Ovary (tissue), 9 donors: ENCODE results near the gene SNRPF. TPM values are rescaled to one million over a fixed set of nuclear protein-coding genes. Genes with fewer than 3 reads are reported as not detected.

Experiments used
- DNase-seq, 5 donors: peaks; one replicate each; pipeline ENCODE4 v3.0.0-alpha.2; 2019 to 2020
- H3K27ac ChIP-seq, 2 donors: fragments of 200-600 bp; one replicate each; pipeline versions ENCODE4 v1.5.1 to v1.8.0; 2019 to 2022
- H3K27me3 ChIP-seq: fragments of 200-600 bp; one replicate; pipeline ENCODE4 v1.8.0; 2022
- H3K36me3 ChIP-seq: fragments of 200-600 bp; sonication (generic); one replicate; pipeline ENCODE4 v1.5.1; 2019
- H3K4me1 ChIP-seq: one replicate; pipeline ENCODE4 v1.8.1; 2013; ENCODE audit warnings: mild to moderate bottlenecking, moderate library complexity; ENCODE audit not compliant: insufficient read depth
- H3K4me3 ChIP-seq: fragments of 200-600 bp; sonication (generic); one replicate; pipeline ENCODE4 v1.5.1; 2017
- H3K9me3 ChIP-seq, 2 donors: fragments of 200-600 bp in 1 of 2; sonication (generic) in 1 of 2; one replicate each; pipeline versions ENCODE4 v1.5.1 to v1.8.1; 2013 to 2019; ENCODE audit warnings: mild to moderate bottlenecking in 1 of 2, moderate library complexity in 1 of 2
- CTCF ChIP-seq, 3 donors: fragments of 450-650 bp in 2 of 3; fragments of 200-600 bp in 1 of 3; IDR thresholded peaks; one replicate each; pipeline versions ENCODE4 v1.5.1 to v1.8.0; 2016 to 2022; ENCODE audit warnings: antibody characterized with exemption in 3 of 3, mild to moderate bottlenecking in 1 of 3
- EP300 ChIP-seq: sonication (generic); formaldehyde crosslinking; IDR thresholded peaks from one replicate; pipeline ENCODE4 v1.6.1; 2017; ENCODE audit warnings: antibody characterized with exemption
- POLR2A ChIP-seq: fragments of 450-650 bp; IDR thresholded peaks from one replicate; pipeline ENCODE4 v1.6.1; 2017; ENCODE audit warnings: antibody characterized with exemption, mild to moderate bottlenecking, moderate library complexity
- WGBS, 3 donors: extraction: QIAGEN DNeasy Blood & Tissue Kit in 1 of 3; methylation state at CpG; one replicate each; pipeline versions ENCODE4 v1.1.5 to v1.1.7; 2013 to 2017; 5-methylcytosine and 5-hydroxymethylcytosine counted together
- intact Hi-C, 4 donors: fragments of 100-400 bp; cut with DNase I; formaldehyde crosslinking; loops; one replicate each; pipeline versions ENCODE4 v1.11.0 to v1.15.1; 2022 to 2023
- polyA plus RNA-seq, 2 donors: library from polyadenylated mRNA; stranded (reverse); fragments of 200-250 nt in 1 of 2; fragments of 350-450 nt in 1 of 2; fragmentation: Illumina TruSeq in 1 of 2; extraction: RNeasy Lipid Tissue Mini Kit (QIAGEN cat#74804) in 1 of 2; gene quantifications; one replicate each; pipeline ENCODE4 v1.2.3, GENCODE V29; 2013 to 2014
- total RNA-seq, 7 donors: library from RNA; depleted of rRNA in 2 of 7; stranded (reverse); fragments of >200 nt in 2 of 7; fragmentation: NEBNext Ultra II Directional in 3 of 7; extraction: Animal tissue kit (Norgen Biotek cat#: 25700) in 3 of 7; gene quantifications; one replicate each; pipeline versions ENCODE4 v1.1.0 to v1.2.4, GENCODE V29; 2016 to 2023
- donor health status: DM: no; HTN: no; CAD: no; lungs with moderate emphysema.
- donor health status: DM: no; HTN: no; CAD: no.
- donor health status: Bipolar disorder and iron deficiency.
- donor health status: DM: yes; HTN: yes; CAD: no.
- donor health status: DM: no; HTN: no; CAD: no.
- donor health status: DM: yes; HTN: yes; CAD: no.

The SNRPF gene
- total and polyA plus RNA-seq, 9 donors: 8.5 to 28.4 (median 17.9) TPM

GRCh38 chr12:95877622-95878021 lies 18.9 kb downstream of the SNRPF start:
- H3K4me1 ChIP-seq: no peaks in the 10 kb centered on the region
- H3K27me3 ChIP-seq: no peaks in the 10 kb centered on the region
- no peak overlapping the region for H3K4me3 ChIP-seq
- no peak for DNase-seq
- TF ChIP-seq EP300 (no peak), POLR2A (no peak), CTCF (IDR thresholded peaks at IDR 0.05) (no peak)
- no peaks in the 10 kb centered on the region for H3K36me3 ChIP-seq
- WGBS, 3 donors: 80 to 86% (median 82%) methylated on average over 2 of the region's 2 CpGs
- intact Hi-C loops: no loop called here
- H3K9me3 ChIP-seq: no peaks in the 10 kb centered on the region
- H3K27ac ChIP-seq: no peak overlapping the region

- TF ChIP-seq EP300 (no peak), CTCF (IDR thresholded peaks at IDR 0.05) (no peak), POLR2A (no peak)
- no peaks in the 10 kb centered on the region for H3K36me3 ChIP-seq
- no peak overlapping the region for H3K4me3 ChIP-seq
- H3K4me1 ChIP-seq: no peaks in the 10 kb centered on the region
- 87 to 91% (median 90%) methylated on average over 1 of the region's 1 CpG for WGBS, 3 donors
- intact Hi-C loops: no loop called here
- H3K9me3 ChIP-seq: no peaks in the 10 kb centered on the region
- no peaks in the 10 kb centered on the region for H3K27me3 ChIP-seq
- H3K27ac ChIP-seq: no peak overlapping the region
- DNase-seq: no peak
Observed at GRCh38 chr12:95880895-95881294, 22.1 kb downstream of the SNRPF start.

- no peaks in the 10 kb centered on the region for H3K4me1 ChIP-seq
- WGBS, 3 donors: 43 to 60% (median 44%) methylated on average over 3 of the region's 3 CpGs
- no peak for DNase-seq
- no peaks in the 10 kb centered on the region for H3K9me3 ChIP-seq
- intact Hi-C loops: no loop called here
- no peaks in the 10 kb centered on the region for H3K27me3 ChIP-seq
- no peaks in the 10 kb centered on the region for H3K36me3 ChIP-seq
- no peak overlapping the region for H3K4me3 ChIP-seq
- H3K27ac ChIP-seq: no peak overlapping the region
- TF ChIP-seq POLR2A (no peak), EP300 (no peak), CTCF (IDR thresholded peaks at IDR 0.05) (no peak)
Observed at GRCh38 chr12:95881331-95881955, 22.7 kb downstream of the SNRPF start.

GRCh38 chr12:95882080-95882479 lies 23.3 kb downstream of the SNRPF start:
- H3K9me3 ChIP-seq: no peaks in the 10 kb centered on the region
- no peak overlapping the region for H3K4me3 ChIP-seq
- 23 to 36% (median 26%) methylated on average over 1 of the region's 1 CpG for WGBS, 3 donors
- TF ChIP-seq POLR2A (no peak), EP300 (no peak), CTCF (IDR thresholded peaks at IDR 0.05) (no peak)
- no peaks in the 10 kb centered on the region for H3K36me3 ChIP-seq
- H3K27me3 ChIP-seq: no peaks in the 10 kb centered on the region
- no peak overlapping the region for H3K27ac ChIP-seq
- DNase-seq: no peak
- intact Hi-C loops: no loop called here
- no peaks in the 10 kb centered on the region for H3K4me1 ChIP-seq
